Lower leg skin (tissue), 4 donors: ENCODE data around the gene NPAS3. TPM values are rescaled to one million over a fixed set of nuclear protein-coding genes. Genes with fewer than 3 reads are reported as not detected.

Experiments used
- DNase-seq, 2 donors: peaks; one replicate each; pipeline ENCODE4 v3.0.0-alpha.2; 2019; ENCODE audit warnings: low spot score in 2 of 2
- H3K4me3 ChIP-seq: fragments of 200-600 bp; sonication (generic); 2 replicates; pipeline ENCODE4 v1.5.1; 2017; ENCODE audit warnings: mild to moderate bottlenecking, low read depth; ENCODE audit not compliant: poor library complexity, severe bottlenecking
- POLR2A ChIP-seq, 2 donors: fragments of 450-650 bp; IDR thresholded peaks; one replicate each; pipeline ENCODE4 v1.6.1; 2016 to 2017; ENCODE audit warnings: antibody characterized with exemption in 2 of 2, mild to moderate bottlenecking in 1 of 2, moderate library complexity in 1 of 2
- WGBS, 2 donors: methylation state at CpG; one replicate each; pipeline ENCODE4 v1.1.5; 2018; 5-methylcytosine and 5-hydroxymethylcytosine counted together
- intact Hi-C: fragments of 100-400 bp; cut with DNase I; formaldehyde crosslinking; loops from one replicate; pipeline ENCODE4 v1.15.0; 2023; ENCODE audit warnings: low total_unique reads
- total RNA-seq, 4 donors: library from RNA; depleted of rRNA; stranded (reverse); fragments of >200 nt; gene quantifications; one replicate each; pipeline ENCODE4 v1.1.0, GENCODE V29; 2016
- TF ChIP-seq, protein P1 (sequence below), 3 donors: fragments of 450-650 bp; IDR thresholded peaks; one replicate each; pipeline ENCODE4 v1.5.1; 2016; ENCODE audit warnings: antibody characterized with exemption in 3 of 3, mild to moderate bottlenecking in 3 of 3, moderate library complexity in 2 of 3

NPAS3 gene
- total RNA-seq, 4 donors from 2014 or later, result 0.25 to 0.29 TPM; not detected in 2

- intact Hi-C loops, result no loop called here
- H3K4me3 ChIP-seq, result no peak overlapping the region
- 73 to 76% methylated on average over 2 of the region's 2 CpGs for WGBS, 2 donors
- DNase-seq, result no peak
- TF ChIP-seq, protein P1, sequence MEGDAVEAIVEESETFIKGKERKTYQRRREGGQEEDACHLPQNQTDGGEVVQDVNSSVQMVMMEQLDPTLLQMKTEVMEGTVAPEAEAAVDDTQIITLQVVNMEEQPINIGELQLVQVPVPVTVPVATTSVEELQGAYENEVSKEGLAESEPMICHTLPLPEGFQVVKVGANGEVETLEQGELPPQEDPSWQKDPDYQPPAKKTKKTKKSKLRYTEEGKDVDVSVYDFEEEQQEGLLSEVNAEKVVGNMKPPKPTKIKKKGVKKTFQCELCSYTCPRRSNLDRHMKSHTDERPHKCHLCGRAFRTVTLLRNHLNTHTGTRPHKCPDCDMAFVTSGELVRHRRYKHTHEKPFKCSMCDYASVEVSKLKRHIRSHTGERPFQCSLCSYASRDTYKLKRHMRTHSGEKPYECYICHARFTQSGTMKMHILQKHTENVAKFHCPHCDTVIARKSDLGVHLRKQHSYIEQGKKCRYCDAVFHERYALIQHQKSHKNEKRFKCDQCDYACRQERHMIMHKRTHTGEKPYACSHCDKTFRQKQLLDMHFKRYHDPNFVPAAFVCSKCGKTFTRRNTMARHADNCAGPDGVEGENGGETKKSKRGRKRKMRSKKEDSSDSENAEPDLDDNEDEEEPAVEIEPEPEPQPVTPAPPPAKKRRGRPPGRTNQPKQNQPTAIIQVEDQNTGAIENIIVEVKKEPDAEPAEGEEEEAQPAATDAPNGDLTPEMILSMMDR (IDR thresholded peaks at IDR 0.05), result no peak
- no peak for TF ChIP-seq POLR2A (IDR thresholded peaks at IDR 0.05)
Measured at GRCh38 chr14:33486332-33486890, 547.7 kb downstream of the NPAS3 start.

DNA sequence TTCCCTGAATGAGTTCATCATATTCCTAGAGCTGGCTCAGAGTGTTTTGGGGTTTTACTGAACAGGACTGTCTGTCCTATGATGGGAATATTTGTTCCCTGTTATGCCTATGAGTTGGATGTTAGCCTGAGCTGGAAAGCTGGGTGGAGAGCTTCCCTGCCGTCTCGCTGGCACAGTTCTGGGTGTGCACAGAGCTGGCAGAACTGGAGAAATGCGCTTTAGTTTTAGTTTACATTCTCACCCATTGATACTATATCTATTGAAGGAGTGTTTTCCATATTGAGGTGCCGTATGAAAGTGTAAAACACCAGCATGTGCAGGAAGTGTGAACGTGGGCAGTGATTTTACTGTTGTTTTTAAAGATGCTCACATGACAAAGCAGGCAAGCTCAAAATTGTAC is 549.9 kb downstream of the NPAS3 start:
- DNase-seq, result no peak
- intact Hi-C loops, result no loop called here
- WGBS, 2 donors, result 65 to 77% methylated on average over 5 of the region's 5 CpGs
- TF ChIP-seq POLR2A (IDR thresholded peaks at IDR 0.05), result no peak
- TF ChIP-seq, protein P1 (IDR thresholded peaks at IDR 0.05), result no peak
- no peak overlapping the region for H3K4me3 ChIP-seq

DNA sequence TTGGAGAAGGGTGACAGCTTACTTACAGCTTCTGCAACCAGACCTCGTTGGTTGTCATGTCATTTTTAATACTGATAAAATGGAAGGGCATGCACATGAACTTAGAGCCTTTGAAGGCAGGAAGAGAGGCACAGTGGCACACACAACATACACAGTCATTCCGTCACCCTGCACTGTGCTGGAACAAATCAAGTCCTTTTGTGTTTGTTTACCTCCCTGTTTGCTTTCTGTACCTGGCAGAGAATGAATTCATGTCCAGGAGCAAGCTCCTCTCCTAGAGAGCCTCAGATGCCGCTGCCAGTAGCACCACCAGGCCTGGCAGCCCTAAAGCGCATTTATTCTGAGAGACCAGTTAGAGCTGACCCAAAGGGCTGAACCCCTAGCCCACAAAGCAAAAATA is 551.9 kb downstream of the NPAS3 start:
- DNase-seq, result no peak
- TF ChIP-seq POLR2A (IDR thresholded peaks at IDR 0.05), result no peak
- TF ChIP-seq, protein P1 (IDR thresholded peaks at IDR 0.05), result no peak
- WGBS, 2 donors, result 81 to 82% methylated on average over 4 of the region's 4 CpGs
- intact Hi-C loops, result no loop called here
- H3K4me3 ChIP-seq, result no peak overlapping the region

DNA sequence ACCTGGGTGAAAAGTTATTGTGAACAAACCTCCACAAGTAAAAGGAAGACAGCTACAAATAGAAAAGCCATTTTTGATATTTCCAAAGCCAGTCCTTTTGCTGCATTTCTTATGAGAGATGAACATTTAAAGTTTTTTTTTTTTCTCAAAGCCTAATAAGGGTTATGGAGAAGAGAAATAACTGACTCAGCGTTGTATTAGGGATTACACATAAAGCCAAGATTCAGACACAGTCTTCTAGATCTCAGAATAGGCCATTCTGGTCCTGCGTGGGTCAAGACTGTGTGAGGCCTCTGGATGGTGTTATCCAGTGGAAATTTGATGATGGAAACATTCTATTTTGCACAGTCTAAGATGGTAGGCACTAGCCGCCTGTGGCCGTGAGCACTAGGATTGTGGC is 552.4 kb downstream of the NPAS3 start:
- TF ChIP-seq, protein P1 (IDR thresholded peaks at IDR 0.05), result no peak
- TF ChIP-seq POLR2A (IDR thresholded peaks at IDR 0.05), result no peak
- no peak for DNase-seq
- intact Hi-C loops, result no loop called here
- 94% methylated on average over 4 of the region's 4 CpGs for WGBS, 2 donors
- H3K4me3 ChIP-seq, result no peak overlapping the region

DNA sequence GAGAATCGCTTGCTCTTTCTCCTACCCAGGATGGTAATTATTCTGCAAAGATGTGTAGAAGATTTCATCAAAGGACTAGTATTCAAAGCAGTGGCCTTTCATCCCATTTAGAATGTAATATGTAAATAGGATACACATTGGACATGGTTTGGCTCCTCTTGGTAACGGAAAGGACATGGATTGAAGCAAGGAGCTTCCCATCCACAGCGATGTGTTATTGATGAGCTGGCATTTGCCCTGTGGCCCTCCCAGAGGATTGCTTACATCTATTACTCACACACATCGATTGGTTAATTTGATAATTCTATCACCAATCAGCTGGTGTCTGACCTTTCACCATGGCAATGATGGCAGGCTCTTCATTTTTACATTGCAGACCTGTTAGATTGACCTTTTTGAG is 553.8 kb downstream of the NPAS3 start:
- intact Hi-C loops, result no loop called here
- 85 to 90% methylated on average over 4 of the region's 4 CpGs for WGBS, 2 donors
- H3K4me3 ChIP-seq, result no peak overlapping the region
- DNase-seq, result no peak
- TF ChIP-seq POLR2A (IDR thresholded peaks at IDR 0.05), result no peak
- TF ChIP-seq, protein P1 (IDR thresholded peaks at IDR 0.05), result no peak

- WGBS, 2 donors, result 54 to 60% methylated on average over 6 of the region's 6 CpGs
- intact Hi-C loops, result no loop called here
- no peak for DNase-seq
Measured at GRCh38 chr14:33493266-33493665, 554.6 kb downstream of the NPAS3 start.

More at GRCh38 chr14:33493266-33493665, 554.6 kb downstream of the NPAS3 start:
- H3K4me3 ChIP-seq, result no peak overlapping the region
- TF ChIP-seq, protein P1 (IDR thresholded peaks at IDR 0.05), result no peak
- no peak for TF ChIP-seq POLR2A (IDR thresholded peaks at IDR 0.05)
